Activated CD4-positive, CD25-positive, alpha-beta regulatory T cell treated with anti-CD3 and anti-CD28 coated beads, Interleukin-2, amount 50 U/mL, for 72 hours (primary cell): ENCODE data around the gene EPS8L1.
A peak's percentile ranks its signal among the peaks of the same experiment; 100 is the strongest.

Source experiments
- DNase-seq: peaks from one replicate; pipeline ENCODE4 v3.0.0; 2021

The EPS8L1 gene

GRCh38 chr19:55080968-55081769, 5.5 kb downstream of the EPS8L1 start:
- DNase-seq, result peak; percentile 86

DNA sequence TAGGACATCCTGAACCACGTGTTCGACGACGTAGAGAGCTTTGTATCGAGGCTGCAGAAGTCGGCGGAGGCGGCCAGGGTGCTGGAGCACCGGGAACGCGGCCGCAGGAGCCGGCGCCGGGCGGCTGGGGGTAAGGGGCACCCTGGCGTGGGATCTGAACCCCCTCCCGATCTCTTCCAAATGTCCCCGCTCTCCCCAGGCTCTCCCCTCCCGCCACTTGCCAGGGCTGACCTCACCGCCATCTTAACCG, 6.0 kb downstream of the EPS8L1 start:
- no peak for DNase-seq

- peak; percentile 48 for DNase-seq
These were observed 6.6 kb downstream of the EPS8L1 start for GRCh38 chr19:55082020-55082851.

DNA sequence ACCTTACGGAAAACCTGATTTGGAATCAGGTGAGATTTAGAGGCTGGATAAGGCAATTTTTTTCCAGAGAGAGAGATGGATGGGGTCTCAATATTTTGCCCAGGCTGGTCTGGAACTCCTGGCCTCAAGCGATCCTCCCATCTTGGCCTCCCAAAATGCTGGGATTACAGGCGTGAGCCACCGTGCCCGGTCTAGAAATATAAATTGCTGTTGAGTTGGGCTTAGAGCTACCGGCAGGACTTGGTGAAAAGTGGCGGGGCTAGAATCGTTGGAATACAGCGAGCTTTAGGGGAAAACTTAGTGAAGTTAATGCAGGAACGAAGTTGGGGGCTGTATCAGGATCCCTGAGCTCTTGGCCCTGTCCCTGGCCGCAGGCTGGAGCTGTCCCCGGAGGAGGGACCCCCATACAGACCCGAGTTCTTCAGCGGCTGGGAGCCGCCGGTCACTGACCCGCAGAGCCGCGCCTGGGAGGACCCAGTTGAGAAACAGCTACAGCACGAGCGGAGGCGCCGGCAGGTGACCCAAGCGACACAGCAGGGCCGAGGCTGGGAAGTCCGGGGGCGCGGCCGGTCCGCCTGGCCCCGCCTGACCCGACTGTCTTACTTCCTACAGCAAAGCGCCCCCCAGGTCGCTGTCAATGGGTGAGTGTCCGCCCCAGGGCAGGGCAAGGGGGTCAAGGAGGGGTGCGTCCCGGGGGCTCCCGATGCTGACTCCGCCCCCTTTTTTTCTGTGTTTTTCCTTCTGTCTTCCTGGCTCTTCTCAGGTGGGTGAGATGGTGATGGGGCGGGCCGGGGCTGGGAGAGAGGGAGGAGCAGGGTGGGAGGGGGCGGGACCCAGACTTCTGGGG, 7.6 kb downstream of the EPS8L1 start:
- DNase-seq, result no peak

DNA sequence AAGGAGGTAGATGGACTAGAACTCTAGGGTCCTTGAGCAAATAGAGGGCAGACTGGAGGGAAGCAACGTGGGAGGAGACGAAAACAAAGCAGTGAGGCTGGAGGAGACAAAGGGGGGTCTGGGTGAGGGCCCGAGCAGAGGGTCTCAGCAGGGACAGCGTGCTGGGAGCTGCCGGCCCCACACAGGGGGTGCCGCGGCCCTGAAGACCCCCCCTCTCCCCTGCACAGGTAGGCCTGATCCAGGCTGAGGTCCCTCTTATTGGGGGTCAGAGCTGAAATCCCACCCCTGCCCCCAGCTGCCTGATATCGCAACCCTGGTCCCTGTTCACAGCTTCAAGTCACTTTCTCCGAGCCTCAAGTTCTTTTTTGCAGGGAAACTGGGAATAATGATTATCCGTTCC, 8.7 kb downstream of the EPS8L1 start:
- no peak for DNase-seq

GRCh38 chr19:55085923-55086715, 10.4 kb downstream of the EPS8L1 start:
- DNase-seq, result no peak

DNA sequence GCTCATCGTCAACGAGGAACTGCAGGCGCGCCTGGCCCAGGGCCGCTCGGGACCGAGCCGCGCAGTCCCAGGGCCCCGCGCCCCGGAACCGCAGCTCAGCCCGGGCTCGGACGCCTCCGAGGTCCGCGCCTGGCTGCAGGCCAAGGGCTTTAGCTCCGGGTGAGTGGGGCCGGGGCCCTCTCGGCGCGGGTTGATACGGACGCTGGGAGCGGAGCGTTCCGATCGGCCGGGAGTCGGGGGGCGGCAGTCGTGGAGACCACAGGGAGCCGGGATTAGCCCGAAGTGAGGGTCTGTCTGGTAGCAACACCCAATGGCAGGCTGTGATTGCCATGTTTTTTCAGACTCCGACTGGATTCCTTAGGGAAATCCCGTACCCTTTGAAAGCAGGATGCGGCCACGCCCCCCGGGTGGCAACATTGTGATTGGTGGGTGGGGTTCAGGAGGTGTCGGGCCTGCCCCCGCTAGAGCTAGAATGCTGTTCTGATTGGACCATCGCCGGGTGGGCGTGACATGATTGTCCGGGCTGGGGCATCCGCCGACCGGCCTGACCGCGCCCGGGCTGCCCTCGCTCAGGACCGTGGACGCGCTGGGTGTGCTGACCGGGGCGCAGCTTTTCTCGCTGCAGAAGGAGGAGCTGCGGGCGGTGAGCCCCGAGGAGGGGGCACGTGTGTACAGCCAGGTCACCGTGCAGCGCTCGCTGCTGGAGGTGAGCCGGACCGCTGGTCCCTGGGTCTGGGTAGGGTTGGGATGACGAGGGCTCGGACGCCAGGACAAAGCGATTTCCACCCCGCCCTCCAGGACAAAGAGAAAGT, 11.3 kb downstream of the EPS8L1 start:
- peak; percentile 57 for DNase-seq

GRCh38 chr19:55087542-55087901, 11.9 kb downstream of the EPS8L1 start:
- DNase-seq, result no peak

DNA sequence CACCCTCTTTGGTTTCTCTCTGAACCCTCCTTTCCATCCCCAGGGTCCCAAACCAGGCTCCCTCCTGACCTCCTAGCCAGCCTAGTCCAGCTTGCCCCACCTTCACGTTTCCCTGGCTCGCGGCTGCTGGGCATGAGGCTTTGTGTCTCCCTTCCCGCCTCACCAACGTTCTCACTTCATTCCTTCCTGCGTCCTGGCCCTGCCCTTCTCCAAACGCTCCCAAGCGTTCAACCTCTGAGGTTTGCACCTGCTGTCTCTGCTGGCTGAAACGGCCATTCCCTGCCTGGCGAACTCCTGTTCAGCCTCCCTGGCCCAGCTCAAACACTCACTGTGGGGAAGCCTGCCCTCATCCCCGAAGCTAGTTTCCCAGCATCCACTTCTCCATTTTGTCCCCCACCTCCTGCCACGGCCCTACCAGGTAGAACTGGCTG, 12.4 kb downstream of the EPS8L1 start:
- no peak for DNase-seq

GRCh38 chr19:55088543-55089341, 13.1 kb downstream of the EPS8L1 start:
- peak; percentile 83 for DNase-seq

- DNase-seq, result no peak
These were observed 13.8 kb downstream of the EPS8L1 start for GRCh38 chr19:55089342-55089944.

GRCh38 chr19:55090564-55090963, 14.9 kb downstream of the EPS8L1 start:
- DNase-seq, result no peak

DNA sequence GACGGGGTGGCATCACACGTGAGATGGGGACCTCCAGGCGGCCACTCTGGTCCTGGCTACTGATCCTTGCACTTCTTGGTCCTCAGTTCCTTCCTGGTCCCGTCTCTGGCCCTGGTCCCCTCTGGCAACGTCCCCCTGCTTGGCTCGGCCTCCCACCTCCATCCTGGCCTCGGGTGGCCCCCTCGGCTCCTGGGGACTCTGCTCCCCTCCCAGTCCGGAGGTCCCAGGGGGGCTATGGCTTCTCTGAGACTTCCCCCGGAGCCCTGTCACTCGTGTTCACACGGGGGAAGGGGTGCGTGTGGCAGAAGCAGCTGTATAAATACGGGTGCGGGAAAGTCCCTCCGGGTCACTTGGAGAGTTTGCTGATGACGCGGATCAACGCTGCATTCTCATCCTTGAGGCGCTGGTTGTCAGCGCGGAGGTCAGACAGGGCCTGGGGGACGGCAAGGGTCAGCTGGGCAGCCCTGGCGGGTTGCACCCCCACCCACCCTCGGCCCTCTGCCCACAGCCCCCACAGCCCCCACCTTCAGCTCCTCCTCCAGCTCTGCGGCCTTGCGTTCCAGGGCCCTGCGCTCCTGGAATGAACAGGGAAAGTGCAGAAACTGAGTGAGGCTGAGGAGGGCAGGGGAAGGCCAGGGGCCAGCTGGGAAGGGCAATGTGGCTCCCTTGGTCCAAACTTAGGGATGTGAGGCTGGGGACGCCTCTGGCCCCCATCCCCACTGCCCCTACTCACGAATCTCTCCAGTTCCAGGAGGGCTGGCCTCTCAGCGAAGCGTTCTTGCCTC, 15.6 kb downstream of the EPS8L1 start:
- peak; percentile 28 for DNase-seq

DNA sequence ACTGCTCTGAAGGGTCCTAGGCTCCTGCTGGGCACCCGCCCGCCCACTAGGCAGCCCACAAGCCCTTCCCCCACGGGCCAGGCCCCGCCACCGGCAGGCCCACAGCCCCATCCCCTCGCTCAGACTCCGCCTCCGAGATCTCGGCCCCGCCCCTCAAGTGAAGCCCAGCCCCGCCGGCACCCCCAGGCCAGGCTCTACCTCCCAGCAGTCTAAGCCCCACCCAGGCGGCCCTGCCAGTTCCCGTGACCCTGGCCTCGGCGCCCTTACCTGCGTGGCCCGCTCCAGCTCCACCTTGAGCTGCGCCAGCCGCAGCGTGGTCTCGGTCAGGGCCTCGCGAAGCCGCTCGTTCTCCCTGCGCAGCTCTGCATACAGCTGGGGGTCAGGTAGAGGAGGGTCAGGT, 16.3 kb downstream of the EPS8L1 start:
- DNase-seq, result peak; percentile 34

- peak; percentile 17 for DNase-seq
These were observed 17.0 kb downstream of the EPS8L1 start for GRCh38 chr19:55092423-55093318.

- no peak for DNase-seq
These were observed 19.0 kb downstream of the EPS8L1 start for GRCh38 chr19:55094456-55095259.

GRCh38 chr19:55095260-55096060, 19.8 kb downstream of the EPS8L1 start:
- no peak for DNase-seq
